ENCODE measurements around the gene PREP.
"Not testable (repeated sequence)": the region's sequence is repeated elsewhere in the genome, so short reads cannot be mapped to it uniquely, and the experiment has no call there.

Gene PREP

DNA sequence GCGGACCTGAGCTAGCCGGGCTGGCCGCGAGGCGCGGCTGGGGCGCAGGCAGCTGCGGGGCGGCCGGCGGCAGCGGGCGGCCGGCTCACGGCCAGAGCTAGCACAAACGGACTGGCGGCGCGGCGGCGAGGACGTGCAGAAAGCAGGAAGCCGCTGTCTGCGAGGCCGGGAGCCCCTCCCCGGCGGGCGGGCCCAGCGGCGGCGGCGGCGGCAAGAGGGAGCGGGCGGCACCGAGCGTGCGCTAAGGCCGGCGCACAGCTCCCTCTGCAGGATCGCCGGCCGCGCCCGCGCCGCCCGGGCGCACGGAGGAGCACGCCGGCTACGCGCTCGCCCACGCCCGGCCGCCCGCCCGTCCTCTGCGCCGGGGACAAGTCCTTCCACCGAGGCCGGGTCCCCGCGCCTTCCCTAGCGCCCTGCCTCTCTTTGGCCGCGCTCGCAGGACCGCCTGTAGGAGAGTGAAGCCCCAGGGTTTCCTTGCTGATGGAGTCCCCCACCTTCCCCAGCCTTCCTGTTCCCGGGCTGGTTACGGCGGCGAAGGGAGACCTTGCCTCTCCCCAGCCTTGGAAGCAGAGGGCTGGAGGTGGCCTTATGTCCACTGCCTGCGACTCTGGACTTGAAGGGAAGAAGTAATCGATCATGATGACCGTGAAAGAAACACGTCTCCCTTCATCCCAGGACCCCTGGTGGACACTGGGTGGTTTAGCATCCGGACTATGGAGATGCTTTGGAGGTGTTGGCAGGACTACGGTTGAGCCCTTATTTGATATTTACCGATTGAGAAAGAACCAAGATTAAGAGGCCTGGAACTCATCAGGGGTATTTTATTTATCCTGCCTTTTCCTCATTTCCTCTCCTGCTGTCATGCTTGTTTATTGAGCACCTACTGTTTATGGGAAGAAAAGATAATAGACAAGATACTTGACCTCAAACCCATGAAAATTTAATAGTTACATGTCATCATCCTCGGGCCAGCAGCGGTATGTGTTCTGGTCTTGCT, at the start of gene PREP:
Gene PREP, minus strand, starts transcription at position 144 of the 997 bp plus-strand sequence. CDS start 191 bp downstream, outside the sequence.
- DNase-seq: peak; percentile 81

GRCh38 chr6:105452376-105452775, 49.5 kb upstream of the PREP start:
- DNase-seq: no peak

GRCh38 chr6:105449756-105450390, 47.0 kb upstream of the PREP start:
- DNase-seq: no peak

- peak; percentile 1 for DNase-seq
Measured at GRCh38 chr6:105445481-105445880, 42.6 kb upstream of the PREP start.

DNA sequence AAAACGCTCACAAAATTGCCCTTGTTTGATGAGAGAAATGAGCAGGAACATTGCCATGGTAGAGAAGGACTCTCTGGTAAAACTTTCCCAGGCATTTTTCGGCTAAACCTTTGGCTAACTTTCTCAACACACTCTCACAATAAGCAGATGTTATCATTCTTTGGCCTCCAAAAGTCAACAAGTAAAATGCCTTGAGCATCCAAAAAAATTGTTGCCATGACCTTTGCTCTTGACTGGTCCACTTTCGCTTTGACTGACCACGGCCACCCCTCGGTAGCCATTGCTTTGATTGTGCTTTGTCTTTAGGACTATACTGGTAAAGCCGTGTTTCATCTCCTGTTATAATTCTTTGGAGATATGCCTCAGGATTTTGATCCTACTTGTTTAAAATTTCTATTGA, 41.1 kb upstream of the PREP start:
- DNase-seq: no peak

DNA sequence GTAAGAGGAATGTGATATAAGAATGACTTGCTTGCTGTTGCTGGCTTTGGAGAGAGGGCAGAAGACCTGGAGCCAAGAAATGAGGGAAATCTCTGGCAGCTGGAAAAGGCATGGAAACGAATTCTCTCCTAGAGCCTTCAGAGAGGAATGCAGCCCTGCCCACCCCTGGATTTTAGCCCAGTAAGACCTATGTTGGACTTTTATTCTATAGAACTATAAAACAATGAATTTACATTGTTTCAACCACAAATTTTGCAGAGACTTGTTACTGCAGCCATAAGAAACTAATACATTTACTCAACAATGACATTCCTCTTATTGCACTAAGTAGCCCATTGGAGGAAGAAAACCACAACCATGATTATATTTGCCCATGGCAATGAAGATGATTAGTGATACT, 39.5 kb upstream of the PREP start:
- DNase-seq: no peak

- no peak for DNase-seq
Measured at GRCh38 chr6:105437236-105437635, 34.4 kb upstream of the PREP start.

- no peak for DNase-seq
Measured at GRCh38 chr6:105433723-105434122, 30.8 kb upstream of the PREP start.

- no peak for DNase-seq
Measured at GRCh38 chr6:105432797-105433196, 29.9 kb upstream of the PREP start.

GRCh38 chr6:105431226-105431625, 28.3 kb upstream of the PREP start:
- DNase-seq: peak; percentile 43

DNA sequence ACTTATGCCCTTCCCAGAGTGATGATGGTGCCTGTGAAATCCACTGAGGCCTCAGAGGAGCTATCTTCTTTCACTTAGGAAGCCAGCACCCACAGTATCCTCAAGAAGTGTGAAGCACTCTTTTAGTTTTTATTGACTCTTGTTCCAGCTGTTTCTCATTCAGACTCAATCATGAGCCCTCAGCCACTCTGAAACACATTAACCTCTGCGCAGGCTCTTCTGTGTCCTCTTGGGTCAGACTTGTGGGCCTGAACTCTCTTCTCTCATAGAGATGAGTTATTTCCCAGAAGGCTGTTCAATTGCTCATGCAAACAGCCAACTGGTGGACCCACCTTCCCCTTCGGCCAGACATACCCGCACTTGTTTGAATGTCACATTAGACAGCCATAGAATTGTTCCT, 27.8 kb upstream of the PREP start:
- no peak for DNase-seq

- no peak for DNase-seq
Measured at GRCh38 chr6:105429676-105430075, 26.8 kb upstream of the PREP start.

DNA sequence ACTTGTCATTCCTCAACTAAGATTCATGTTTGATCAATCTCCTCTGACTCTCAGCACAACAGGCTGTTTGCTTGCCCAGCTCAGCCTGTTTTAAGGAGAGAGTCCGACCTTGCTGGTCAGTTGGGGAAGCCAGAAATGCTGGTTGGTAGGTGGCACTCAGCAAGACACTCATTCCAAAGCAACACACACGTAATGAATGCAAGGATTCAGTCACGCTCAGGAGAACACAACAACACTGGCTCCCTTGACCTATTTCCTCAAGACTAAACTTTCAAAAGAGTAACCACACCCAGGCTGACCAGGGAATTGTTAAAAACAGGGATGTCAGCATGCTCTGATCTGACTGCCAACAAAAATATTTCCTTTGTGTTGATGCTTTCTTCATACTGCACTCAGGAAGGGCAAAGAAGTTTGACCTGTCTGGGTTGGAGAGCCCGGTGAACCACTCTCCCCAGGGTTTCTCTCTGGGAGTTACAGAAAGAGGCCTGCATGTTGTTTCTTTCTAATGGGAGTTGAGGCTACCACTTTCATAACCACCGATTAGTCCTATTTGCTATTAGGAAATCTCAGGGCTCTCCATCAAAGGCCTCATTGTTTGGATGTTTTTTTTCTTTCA, 25.6 kb upstream of the PREP start:
- no peak for DNase-seq

- peak; percentile 10 for DNase-seq
Measured at GRCh38 chr6:105424175-105424783, 21.4 kb upstream of the PREP start.

DNA sequence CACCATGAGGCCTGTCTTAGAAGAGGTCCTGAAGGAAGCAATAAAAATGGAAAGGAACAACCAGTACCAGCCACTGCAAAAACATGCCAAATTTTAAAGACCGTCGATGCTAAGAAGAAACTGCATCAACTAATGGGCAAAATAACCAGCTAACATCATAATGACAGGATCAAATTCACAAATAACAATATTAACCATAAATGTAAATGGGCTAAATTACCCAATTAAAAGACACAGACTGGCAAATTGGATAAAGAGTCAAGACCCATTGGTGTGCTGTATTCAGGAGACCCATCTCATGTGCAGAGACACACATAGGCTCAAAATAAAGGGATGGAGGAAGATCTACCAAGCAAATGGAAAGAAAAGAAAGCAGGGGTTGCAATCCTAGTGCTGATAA, 14.1 kb upstream of the PREP start:
- not testable (repeated sequence) for DNase-seq

DNA sequence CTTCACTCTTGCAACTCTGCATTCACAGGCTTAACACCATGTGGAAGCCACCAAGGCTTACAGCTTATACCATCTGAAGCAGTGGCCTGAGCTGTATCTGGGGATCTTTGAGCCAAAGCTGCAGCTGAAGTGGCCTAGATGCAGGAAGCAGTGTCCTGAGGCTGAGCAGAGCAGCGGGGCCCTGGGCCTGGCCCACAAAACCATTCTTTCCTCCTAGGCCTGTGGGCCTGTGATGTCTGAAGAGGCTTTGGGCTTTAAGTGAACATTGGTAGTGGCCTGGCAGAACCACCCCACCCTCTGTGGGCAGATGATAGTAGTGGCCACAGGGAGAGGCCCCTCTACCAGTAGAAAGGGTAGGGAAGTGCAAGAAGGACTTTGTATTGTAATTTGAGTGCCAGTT, 6.9 kb upstream of the PREP start:
- no peak for DNase-seq

DNA sequence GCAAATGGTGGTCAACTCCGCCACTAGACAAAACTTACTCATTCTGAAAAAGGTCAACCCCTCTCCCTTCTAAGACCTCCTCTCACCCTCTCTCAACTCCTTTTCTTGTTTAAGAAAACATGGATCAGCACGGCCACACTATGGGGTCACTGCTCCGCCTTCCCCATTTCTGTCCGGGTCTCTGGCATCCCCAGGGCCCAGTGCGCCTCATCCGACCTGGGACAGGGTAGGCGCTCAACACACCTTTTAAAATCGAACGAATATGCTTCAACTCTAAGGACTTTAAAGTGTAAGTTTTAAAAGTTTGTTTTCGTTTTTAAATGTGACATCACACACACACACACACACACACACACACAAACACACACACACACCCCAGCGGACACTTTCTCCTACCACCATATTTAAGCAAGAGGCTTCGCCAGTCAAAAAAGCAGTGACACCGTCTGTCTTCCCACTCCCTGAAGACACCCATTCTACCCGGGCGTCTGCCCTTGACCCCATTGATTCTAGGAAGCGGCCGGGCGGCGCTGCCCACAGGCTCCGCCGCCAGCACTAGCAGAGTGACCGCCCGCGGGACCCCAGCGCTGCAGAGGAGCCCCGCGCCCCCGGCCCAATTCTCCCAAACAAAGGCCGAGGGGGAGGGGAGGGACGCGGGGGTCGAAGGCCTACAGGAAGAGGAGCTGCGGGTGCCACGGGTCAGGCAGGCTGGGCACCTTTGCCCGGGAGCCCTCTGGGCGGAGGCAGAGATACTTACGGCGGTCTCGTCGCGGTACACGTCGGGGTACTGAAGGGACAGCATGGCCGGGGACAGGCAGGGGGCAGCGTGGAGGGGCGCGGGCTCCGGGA, 568 bp downstream of the PREP start:
- DNase-seq: no peak

DNA sequence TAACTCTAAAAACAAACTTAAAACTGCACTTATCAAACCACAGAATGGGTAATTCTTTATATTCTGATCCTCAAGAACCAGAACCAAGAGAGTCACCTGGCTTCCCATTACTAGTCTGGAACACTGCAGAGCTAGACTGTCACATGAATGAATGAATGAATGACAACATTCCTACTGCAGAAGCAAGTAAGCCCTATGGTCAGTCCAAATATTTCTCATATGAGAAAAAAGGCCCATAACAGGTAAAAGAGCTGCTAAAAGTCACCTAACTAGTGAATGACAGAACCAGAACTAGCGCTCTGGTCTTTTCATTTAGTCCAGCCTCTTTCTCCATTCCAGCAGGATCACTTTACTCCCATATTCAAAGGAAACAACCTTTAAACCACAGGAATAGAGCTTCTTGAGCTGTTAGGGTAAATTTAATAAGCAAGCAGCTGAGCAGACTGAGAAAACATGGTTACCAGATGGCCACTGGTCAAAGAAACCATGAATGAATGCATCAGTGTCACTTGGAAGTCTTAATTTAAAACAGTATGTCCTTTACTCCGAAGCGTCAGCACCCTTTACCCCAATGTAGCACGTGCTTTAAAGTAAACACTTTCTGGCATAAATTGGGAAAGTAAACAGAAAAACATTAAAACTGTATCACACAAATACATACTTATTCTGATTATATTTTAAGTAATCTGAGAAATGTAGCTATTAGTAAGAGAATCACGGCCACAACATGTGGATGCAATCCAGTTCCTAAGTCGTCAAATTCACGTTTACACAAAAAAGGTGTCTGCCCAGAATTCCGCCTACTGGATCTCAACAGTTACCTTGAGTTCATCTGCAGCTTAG, 1.4 kb downstream of the PREP start:
- peak; percentile 3 for DNase-seq

DNA sequence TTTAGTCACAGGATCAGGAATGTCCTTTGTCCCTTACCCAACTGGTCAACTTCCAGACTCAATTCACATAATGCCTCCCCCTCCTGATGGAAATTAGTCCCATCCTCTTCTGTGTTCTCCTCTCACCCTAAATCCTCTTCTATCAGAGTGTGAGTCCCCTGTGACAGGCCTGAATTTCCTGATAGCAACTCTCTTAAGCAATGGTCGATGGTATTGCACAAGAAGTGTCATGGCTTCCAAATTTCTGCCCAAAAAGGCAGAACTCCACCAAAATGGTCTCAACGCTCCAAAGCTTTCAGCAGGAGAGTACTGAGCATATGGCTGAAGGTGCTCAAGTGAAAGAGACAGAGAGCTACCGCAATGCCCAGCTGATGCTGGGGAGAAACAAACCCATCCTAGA, 2.4 kb downstream of the PREP start:
- DNase-seq: no peak

GRCh38 chr6:105398859-105399258, 4.0 kb downstream of the PREP start:
- DNase-seq: no peak

DNA sequence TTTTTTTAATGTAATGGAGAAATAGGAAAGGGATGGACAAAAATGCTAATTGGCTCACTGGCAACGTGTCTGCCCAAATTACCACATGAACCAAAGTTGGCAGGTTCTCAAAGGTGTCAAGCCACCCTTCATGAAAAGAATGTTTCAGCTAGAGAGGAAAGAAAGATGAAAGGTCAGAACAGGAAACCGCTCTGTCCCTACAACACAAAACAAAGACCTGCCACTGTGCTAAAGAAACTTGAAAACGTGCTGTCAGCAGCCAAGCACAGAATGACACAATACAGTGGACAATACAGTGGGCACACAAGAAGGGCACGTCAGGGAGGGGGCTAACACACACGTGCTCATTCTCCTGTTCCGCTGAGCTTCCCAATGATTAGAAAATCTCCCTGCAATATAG, 4.9 kb downstream of the PREP start:
- DNase-seq: peak; percentile 71
